GM19328 (cell line): ENCODE measurements around the gene SEMA7A.

ENCODE experiments used
- ATAC-seq: cut with Tn5 transposase; IDR thresholded peaks from one replicate; pipeline ENCODE4 v1.9.1; 2021; ENCODE audit warnings: mild to moderate bottlenecking, moderate library complexity; ENCODE audit not compliant: unreplicated experiment

Gene SEMA7A

GRCh38 chr15:74419432-74419831 lies 14.3 kb downstream of the SEMA7A start:
- ATAC-seq: no peak

- ATAC-seq: no peak
Observed at GRCh38 chr15:74418575-74419338, 15.0 kb downstream of the SEMA7A start.

- no peak for ATAC-seq
Observed at GRCh38 chr15:74417670-74418069, 16.1 kb downstream of the SEMA7A start.

GRCh38 chr15:74417225-74417624 lies 16.5 kb downstream of the SEMA7A start:
- ATAC-seq: no peak

GRCh38 chr15:74415966-74416916 lies 17.5 kb downstream of the SEMA7A start:
- ATAC-seq: no peak

GRCh38 chr15:74414603-74415338 lies 19.0 kb downstream of the SEMA7A start:
- ATAC-seq: no peak

GRCh38 chr15:74414081-74414580 lies 19.6 kb downstream of the SEMA7A start:
- no peak for ATAC-seq

GRCh38 chr15:74413350-74414080 lies 20.2 kb downstream of the SEMA7A start:
- no peak for ATAC-seq

- ATAC-seq: no peak
Observed at GRCh38 chr15:74412159-74412558, 21.6 kb downstream of the SEMA7A start.

GRCh38 chr15:74411686-74412085 lies 22.1 kb downstream of the SEMA7A start:
- ATAC-seq: no peak

GRCh38 chr15:74410502-74410901 lies 23.3 kb downstream of the SEMA7A start:
- ATAC-seq: no peak

- no peak for ATAC-seq
Observed at GRCh38 chr15:74409225-74409624, 24.5 kb downstream of the SEMA7A start.

GRCh38 chr15:74408815-74409214 lies 24.9 kb downstream of the SEMA7A start:
- no peak for ATAC-seq

- ATAC-seq: no peak
Observed at GRCh38 chr15:74408385-74408784, 25.4 kb downstream of the SEMA7A start.

GRCh38 chr15:74406992-74407705 lies 26.6 kb downstream of the SEMA7A start:
- ATAC-seq: no peak

- ATAC-seq: no peak
Observed at GRCh38 chr15:74406517-74406916, 27.2 kb downstream of the SEMA7A start.

- no peak for ATAC-seq
Observed at GRCh38 chr15:74405823-74406222, 27.9 kb downstream of the SEMA7A start.

GRCh38 chr15:74403991-74404563 lies 29.7 kb downstream of the SEMA7A start:
- ATAC-seq: no peak

GRCh38 chr15:74403588-74403919 lies 30.2 kb downstream of the SEMA7A start:
- no peak for ATAC-seq
